MM.1S (cell line): ENCODE data around the gene CLPTM1L.
"Not testable (repeated sequence)": the region's sequence is repeated elsewhere in the genome, so short reads cannot be mapped to it uniquely, and the experiment has no call there.

Experiments used
- DNase-seq: peaks from one replicate; pipeline ENCODE4 v3.0.0-alpha.2; 2015
- H2AFZ ChIP-seq: fragments of 300-600 bp; sonication (generic); 2 replicates; pipeline ENCODE4 v1.6.0; 2016; ENCODE audit warnings: antibody characterized with exemption, low read length
- H3F3A ChIP-seq: fragments of 300-600 bp; sonication (generic); 2 replicates; pipeline ENCODE4 v1.6.1; 2016; ENCODE audit warnings: mild to moderate bottlenecking, antibody characterized with exemption, low read length, moderate library complexity, mixed read lengths; ENCODE audit not compliant: insufficient read depth
- H3K27ac ChIP-seq: fragments of 300-600 bp; sonication (generic); 2 replicates; pipeline ENCODE4 v1.5.1; 2016; ENCODE audit warnings: mild to moderate bottlenecking, low read length
- H3K27me3 ChIP-seq: fragments of 300-600 bp; sonication (generic); replicated peaks from 2 replicates; pipeline ENCODE4 v1.6.0; 2016; ENCODE audit warnings: low read length; ENCODE audit not compliant: insufficient read depth
- H3K36me3 ChIP-seq: fragments of 300-600 bp; sonication (generic); replicated peaks from 2 replicates; pipeline ENCODE4 v1.6.1; 2016; ENCODE audit warnings: mild to moderate bottlenecking, low read length, mixed read lengths; ENCODE audit not compliant: insufficient read depth
- H3K4me1 ChIP-seq: fragments of 300-600 bp; sonication (generic); 2 replicates; pipeline ENCODE4 v1.6.1; 2016; ENCODE audit warnings: low read length, mixed read lengths
- H3K4me2 ChIP-seq: fragments of 300-600 bp; sonication (generic); 2 replicates; pipeline ENCODE4 v1.6.0; 2016; ENCODE audit warnings: low read depth, low read length
- H3K4me3 ChIP-seq: fragments of 300-600 bp; sonication (generic); 2 replicates; pipeline ENCODE4 v1.5.1; 2016; ENCODE audit warnings: low read length, mixed read lengths
- H3K79me2 ChIP-seq: fragments of 300-600 bp; sonication (generic); 2 replicates; pipeline ENCODE4 v1.6.1; 2016; ENCODE audit warnings: mixed run types, low read length, mixed read lengths
- H3K9ac ChIP-seq: fragments of 300-600 bp; sonication (generic); 2 replicates; pipeline ENCODE4 v1.6.1; 2016; ENCODE audit warnings: low read length, mixed read lengths
- H3K9me2 ChIP-seq: fragments of 300-600 bp; sonication (generic); replicated peaks from 2 replicates; pipeline ENCODE4 v1.6.1; 2016; ENCODE audit warnings: mild to moderate bottlenecking, low read length, mixed read lengths; ENCODE audit not compliant: insufficient read depth
- H3K9me3 ChIP-seq: fragments of 300-600 bp; sonication (generic); replicated peaks from 2 replicates; pipeline ENCODE4 v1.6.1; 2016; ENCODE audit warnings: mild to moderate bottlenecking, low read length, mixed read lengths; ENCODE audit not compliant: insufficient read depth
- H4K20me1 ChIP-seq: fragments of 300-600 bp; sonication (generic); 2 replicates; pipeline ENCODE4 v1.6.1; 2016; ENCODE audit warnings: mild to moderate bottlenecking, low read length, moderate library complexity, mixed read lengths; ENCODE audit not compliant: insufficient read depth
- CTCF ChIP-seq: fragments of 300-600 bp; sonication (generic); IDR thresholded peaks from 2 replicates; pipeline ENCODE4 v1.5.1; 2016; ENCODE audit warnings: antibody characterized with exemption, low read length, mixed read lengths
- EZH2 ChIP-seq: fragments of 300-600 bp; sonication (generic); optimal IDR thresholded peaks from 2 replicates; pipeline ENCODE3; 2017; ENCODE audit warnings: low read depth, mild to moderate bottlenecking, antibody characterized with exemption, low read length, mixed read lengths
- EZH2phosphoT487 ChIP-seq: fragments of 300-600 bp; sonication (generic); IDR thresholded peaks from 2 replicates; pipeline ENCODE4 v1.6.1; 2018; ENCODE audit warnings: antibody characterized with exemption, low read length

Gene CLPTM1L

GRCh38 chr5:1362242-1363015 is 17.5 kb upstream of the CLPTM1L start:
- Histone ChIP-seq H3K79me2 (no peaks in the 10 kb centered on the region), H3K27me3 (peaks cover 23% of the 10 kb centered on the region; the same call in 1 of the 2 replicates), H3K9me2 (no peaks in the 10 kb centered on the region), H3K9me3 (no peaks in the 10 kb centered on the region), H3K27ac (no peak overlapping the region), H3K4me3 (no peak overlapping the region), H3K4me2 (no peak overlapping the region), H3K9ac (no peak overlapping the region), H3K36me3 (no peaks in the 10 kb centered on the region), H3K4me1 (no peaks in the 10 kb centered on the region), H2AFZ (no peak overlapping the region), H3F3A (no peaks in the 10 kb centered on the region), H4K20me1 (no peaks in the 10 kb centered on the region)
- no peak for DNase-seq
- no peak for TF ChIP-seq EZH2
- no peak for TF ChIP-seq EZH2phosphoT487
- TF ChIP-seq CTCF = no peak

- Histone ChIP-seq H4K20me1 (no peaks in the 10 kb centered on the region), H3K27me3 (peaks cover 10% of the 10 kb centered on the region; the same call in 1 of the 2 replicates)
Observed at GRCh38 chr5:1360861-1361260, 16.0 kb upstream of the CLPTM1L start.

GRCh38 chr5:1360367-1360766 is 15.5 kb upstream of the CLPTM1L start:
- H3K4me3 ChIP-seq, H3K79me2 ChIP-seq, H4K20me1 ChIP-seq, H3K9me3 ChIP-seq, H3K9me2 ChIP-seq, DNase-seq, H3K4me2 ChIP-seq, H3F3A ChIP-seq, H3K36me3 ChIP-seq, H3K4me1 ChIP-seq, H2AFZ ChIP-seq, H3K9ac ChIP-seq, H3K27ac ChIP-seq: not testable (repeated sequence)
- peaks cover 10% of the 10 kb centered on the region; the same call in 1 of the 2 replicates for H3K27me3 ChIP-seq

More at GRCh38 chr5:1360861-1361260, 16.0 kb upstream of the CLPTM1L start:
- no peak overlapping the region for H3K4me3 ChIP-seq
- H2AFZ ChIP-seq = no peak overlapping the region
- H3K36me3 ChIP-seq = no peaks in the 10 kb centered on the region
- H3K4me1 ChIP-seq = no peaks in the 10 kb centered on the region
- TF ChIP-seq CTCF (no peak), EZH2phosphoT487 (no peak), EZH2 (no peak)
- H3K4me2 ChIP-seq = no peak overlapping the region
- DNase-seq = no peak
- no peaks in the 10 kb centered on the region for H3F3A ChIP-seq
- no peaks in the 10 kb centered on the region for H3K9me3 ChIP-seq
- no peaks in the 10 kb centered on the region for H3K79me2 ChIP-seq
- no peak overlapping the region for H3K27ac ChIP-seq
- H3K9me2 ChIP-seq = no peaks in the 10 kb centered on the region
- no peak overlapping the region for H3K9ac ChIP-seq

GRCh38 chr5:1359713-1360112 is 14.8 kb upstream of the CLPTM1L start:
- Histone ChIP-seq H3K36me3 (no peaks in the 10 kb centered on the region), H3K4me2 (no peak overlapping the region)

More at GRCh38 chr5:1359713-1360112, 14.8 kb upstream of the CLPTM1L start:
- Histone ChIP-seq H2AFZ (no peak overlapping the region), H3K9ac (no peak overlapping the region), H3K9me2 (no peaks in the 10 kb centered on the region), H3K9me3 (no peaks in the 10 kb centered on the region), H3F3A (no peaks in the 10 kb centered on the region), H3K4me3 (no peak overlapping the region), H3K27me3 (peaks cover 10% of the 10 kb centered on the region; the same call in 1 of the 2 replicates), H3K27ac (no peak overlapping the region), H3K4me1 (no peaks in the 10 kb centered on the region), H3K79me2 (no peaks in the 10 kb centered on the region), H4K20me1 (no peaks in the 10 kb centered on the region)
- no peak for DNase-seq
- no peak for TF ChIP-seq EZH2phosphoT487
- TF ChIP-seq EZH2 = no peak
- no peak for TF ChIP-seq CTCF
